K562 (cell line): ENCODE results near the gene SYNGR3. TPM values are rescaled to one million over a fixed set of nuclear protein-coding genes. Genes with fewer than 3 reads are reported as not detected.
A peak's percentile ranks its signal among the peaks of the same experiment; 100 is the strongest.

Experiments
- CBFB ChIP-seq: sonication (generic); formaldehyde crosslinking; IDR thresholded peaks from 2 replicates; pipeline ENCODE4 v1.4.0; 2020; ENCODE audit warnings: mild to moderate bottlenecking, missing genetic modification reagents
- PHTF2 ChIP-seq: fragments of 250-450 bp; sonication (Bioruptor Pico); IDR thresholded peaks from 2 replicates; pipeline ENCODE4 v1.5.0; 2021; ENCODE audit warnings: mild to moderate bottlenecking
- RBM15 ChIP-seq: fragments of 200-400 bp; formaldehyde crosslinking; IDR thresholded peaks from 2 replicates; pipeline ENCODE4 v1.6.1; 2018; ENCODE audit warnings: mild to moderate bottlenecking, low read length, moderate library complexity; ENCODE audit not compliant: insufficient read depth
- SMAD2 ChIP-seq: fragments of 150-350 bp; IDR thresholded peaks from 2 replicates; pipeline ENCODE4 v1.6.1; 2014; ENCODE audit warnings: low read depth, mild to moderate bottlenecking, low read length
- SRF ChIP-seq, 2 experiments: fragments of 250-450, 450-650 bp in 1 of 2; sonication (Bioruptor Pico) in 1 of 2; sonication (generic) in 1 of 2; formaldehyde crosslinking; IDR thresholded peaks; 2 replicates each; pipeline versions ENCODE4 v1.5.0 to v1.5.1; 2020 to 2022; ENCODE audit warnings: mild to moderate bottlenecking in 1 of 2, missing genetic modification reagents in 1 of 2
- ZEB2 ChIP-seq: fragments of 450-650 bp; IDR thresholded peaks from 2 replicates; pipeline ENCODE4 v1.6.1; 2016
- ZNF695 ChIP-seq: fragments of 450-650 bp; formaldehyde crosslinking; IDR thresholded peaks from 2 replicates; pipeline ENCODE4 v1.4.0; 2020; ENCODE audit warnings: mild to moderate bottlenecking, moderate library complexity
- ZSCAN32 ChIP-seq: fragments of 450-650 bp; formaldehyde crosslinking; IDR thresholded peaks from 2 replicates; pipeline ENCODE4 v1.4.0; 2020; ENCODE audit warnings: mild to moderate bottlenecking, moderate library complexity
- polyA plus RNA-seq, 8 experiments: library from polyadenylated mRNA; depleted of rRNA in 4 of 8; stranded (reverse) in 5 of 8; unstranded in 3 of 8; fragments of >200 nt; fragmentation: Nextera tagmentation in 2 of 8; fragmentation: Illumina TruSeq in 1 of 8; extraction: Ambion mirVana in 2 of 8; extraction: Trizol in 1 of 8; gene quantifications; 2 replicates each; pipeline versions ENCODE4 v1.2.1 to v1.2.3, GENCODE V29; 2011 to 2014; ENCODE audit warnings: inconsistent platforms in 1 of 8, missing spikeins in 1 of 8
- total RNA-seq, 7 experiments: library from RNA; depleted of rRNA in 6 of 7; stranded (reverse); fragments of >200 nt in 6 of 7; fragmentation: Illumina TruSeq in 2 of 7; extraction: Trizol in 2 of 7; gene quantifications; 2 replicates each; pipeline versions ENCODE4 v1.2.1 to v1.2.3, GENCODE V29; 2011 to 2021; ENCODE audit warnings: low replicate concordance in 1 of 7
- TF ChIP-seq, protein P1 (sequence below): fragments of 450-650 bp; formaldehyde crosslinking; IDR thresholded peaks from 2 replicates; pipeline ENCODE4 v1.4.0; 2020; ENCODE audit warnings: mild to moderate bottlenecking, moderate library complexity
- TF ChIP-seq, protein P2 (sequence below), 2 experiments: fragments of 150-350 bp in 1 of 2; IDR thresholded peaks; 2 replicates each; pipeline ENCODE4 v1.6.1; 2012 to 2016; ENCODE audit warnings: low read depth in 2 of 2, low read length in 2 of 2, mild to moderate bottlenecking in 1 of 2, moderate library complexity in 1 of 2
- TF ChIP-seq, protein P3 (sequence below): fragments of 450-650 bp; IDR thresholded peaks from one replicate; pipeline ENCODE4 v1.6.1; 2018; ENCODE audit warnings: mild to moderate bottlenecking, moderate library complexity; ENCODE audit not compliant: partially characterized antibody
- TF ChIP-seq, protein P4 (sequence below): fragments of 450-650 bp; formaldehyde crosslinking; IDR thresholded peaks from 2 replicates; pipeline ENCODE4 v1.4.0; 2020; ENCODE audit warnings: mild to moderate bottlenecking, moderate library complexity
- TF ChIP-seq, protein P5 (sequence below): sonication (generic); formaldehyde crosslinking; IDR thresholded peaks from 2 replicates; pipeline ENCODE4 v1.8.0; 2023; ENCODE audit warnings: mild to moderate bottlenecking, missing genetic modification reagents

The SYNGR3 gene
- total and polyA plus RNA-seq, 9 of the 15 experiments (the other 6 are each of a cell fraction or from before 2014, with no cell fraction given), result 3.7 to 69.2 (median 36.3) TPM

DNA sequence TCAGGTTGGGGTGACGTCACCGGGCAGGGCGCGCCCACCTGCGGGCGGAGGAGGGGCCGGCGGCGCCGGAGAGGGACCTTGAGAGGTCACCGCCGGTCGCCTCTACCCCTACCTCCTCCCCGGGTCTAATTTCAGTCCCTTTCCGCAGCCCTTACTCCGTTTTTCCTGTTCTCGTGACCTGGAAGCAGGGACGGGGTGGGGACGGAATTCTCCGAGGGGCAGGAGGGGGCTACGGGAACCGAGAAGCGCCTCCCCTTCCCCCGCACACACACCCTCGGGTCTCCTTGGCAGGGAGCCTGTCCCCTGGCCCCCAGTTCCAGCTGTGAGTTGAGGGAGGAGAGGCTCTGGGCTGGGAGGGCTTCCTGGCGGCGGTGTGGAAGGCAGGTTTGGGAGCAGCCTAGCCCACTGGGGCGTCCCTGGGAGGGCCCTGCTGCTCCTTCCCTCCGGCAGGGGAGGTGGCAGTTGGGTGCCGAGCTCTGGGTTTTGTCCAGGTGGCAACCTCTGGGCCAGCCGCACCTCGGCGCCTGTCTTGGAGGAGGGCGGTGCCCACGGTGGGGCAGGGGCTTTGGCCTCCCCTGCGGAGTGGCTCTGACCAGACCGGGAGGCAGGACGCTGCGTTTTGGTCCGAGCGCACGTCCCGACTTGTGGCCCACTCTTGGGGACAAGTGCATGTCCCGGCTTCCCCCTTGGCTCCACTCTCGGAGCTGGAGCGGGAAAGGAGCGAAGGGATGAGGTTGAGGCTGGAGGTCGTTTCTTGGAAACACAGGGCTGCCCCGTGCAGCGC, 773 bp downstream of the SYNGR3 start (continued):
- TF ChIP-seq, protein P1, sequence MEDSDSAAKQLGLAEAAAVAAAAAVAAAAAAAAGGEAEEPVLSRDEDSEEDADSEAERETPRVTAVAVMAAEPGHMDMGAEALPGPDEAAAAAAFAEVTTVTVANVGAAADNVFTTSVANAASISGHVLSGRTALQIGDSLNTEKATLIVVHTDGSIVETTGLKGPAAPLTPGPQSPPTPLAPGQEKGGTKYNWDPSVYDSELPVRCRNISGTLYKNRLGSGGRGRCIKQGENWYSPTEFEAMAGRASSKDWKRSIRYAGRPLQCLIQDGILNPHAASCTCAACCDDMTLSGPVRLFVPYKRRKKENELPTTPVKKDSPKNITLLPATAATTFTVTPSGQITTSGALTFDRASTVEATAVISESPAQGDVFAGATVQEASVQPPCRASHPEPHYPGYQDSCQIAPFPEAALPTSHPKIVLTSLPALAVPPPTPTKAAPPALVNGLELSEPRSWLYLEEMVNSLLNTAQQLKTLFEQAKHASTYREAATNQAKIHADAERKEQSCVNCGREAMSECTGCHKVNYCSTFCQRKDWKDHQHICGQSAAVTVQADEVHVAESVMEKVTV (CRISPR knock-in tag), result no peak
- TF ChIP-seq, protein P2, sequence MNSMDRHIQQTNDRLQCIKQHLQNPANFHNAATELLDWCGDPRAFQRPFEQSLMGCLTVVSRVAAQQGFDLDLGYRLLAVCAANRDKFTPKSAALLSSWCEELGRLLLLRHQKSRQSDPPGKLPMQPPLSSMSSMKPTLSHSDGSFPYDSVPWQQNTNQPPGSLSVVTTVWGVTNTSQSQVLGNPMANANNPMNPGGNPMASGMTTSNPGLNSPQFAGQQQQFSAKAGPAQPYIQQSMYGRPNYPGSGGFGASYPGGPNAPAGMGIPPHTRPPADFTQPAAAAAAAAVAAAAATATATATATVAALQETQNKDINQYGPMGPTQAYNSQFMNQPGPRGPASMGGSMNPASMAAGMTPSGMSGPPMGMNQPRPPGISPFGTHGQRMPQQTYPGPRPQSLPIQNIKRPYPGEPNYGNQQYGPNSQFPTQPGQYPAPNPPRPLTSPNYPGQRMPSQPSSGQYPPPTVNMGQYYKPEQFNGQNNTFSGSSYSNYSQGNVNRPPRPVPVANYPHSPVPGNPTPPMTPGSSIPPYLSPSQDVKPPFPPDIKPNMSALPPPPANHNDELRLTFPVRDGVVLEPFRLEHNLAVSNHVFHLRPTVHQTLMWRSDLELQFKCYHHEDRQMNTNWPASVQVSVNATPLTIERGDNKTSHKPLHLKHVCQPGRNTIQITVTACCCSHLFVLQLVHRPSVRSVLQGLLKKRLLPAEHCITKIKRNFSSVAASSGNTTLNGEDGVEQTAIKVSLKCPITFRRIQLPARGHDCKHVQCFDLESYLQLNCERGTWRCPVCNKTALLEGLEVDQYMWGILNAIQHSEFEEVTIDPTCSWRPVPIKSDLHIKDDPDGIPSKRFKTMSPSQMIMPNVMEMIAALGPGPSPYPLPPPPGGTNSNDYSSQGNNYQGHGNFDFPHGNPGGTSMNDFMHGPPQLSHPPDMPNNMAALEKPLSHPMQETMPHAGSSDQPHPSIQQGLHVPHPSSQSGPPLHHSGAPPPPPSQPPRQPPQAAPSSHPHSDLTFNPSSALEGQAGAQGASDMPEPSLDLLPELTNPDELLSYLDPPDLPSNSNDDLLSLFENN (IDR thresholded peaks at IDR 0.05; ENCODE audit: low read depth in 2 of 2, low read length in 2 of 2), result no peak
- no peak for TF ChIP-seq ZNF695 (CRISPR knock-in tag)
- TF ChIP-seq, protein P3, sequence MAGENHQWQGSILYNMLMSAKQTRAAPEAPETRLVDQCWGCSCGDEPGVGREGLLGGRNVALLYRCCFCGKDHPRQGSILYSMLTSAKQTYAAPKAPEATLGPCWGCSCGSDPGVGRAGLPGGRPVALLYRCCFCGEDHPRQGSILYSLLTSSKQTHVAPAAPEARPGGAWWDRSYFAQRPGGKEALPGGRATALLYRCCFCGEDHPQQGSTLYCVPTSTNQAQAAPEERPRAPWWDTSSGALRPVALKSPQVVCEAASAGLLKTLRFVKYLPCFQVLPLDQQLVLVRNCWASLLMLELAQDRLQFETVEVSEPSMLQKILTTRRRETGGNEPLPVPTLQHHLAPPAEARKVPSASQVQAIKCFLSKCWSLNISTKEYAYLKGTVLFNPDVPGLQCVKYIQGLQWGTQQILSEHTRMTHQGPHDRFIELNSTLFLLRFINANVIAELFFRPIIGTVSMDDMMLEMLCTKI, result no peak
- TF ChIP-seq SRF (CRISPR knock-in tag; IDR thresholded peaks at IDR 0.05), result no peak
- TF ChIP-seq CBFB (CRISPR knock-in tag), result no peak
- TF ChIP-seq SMAD2, result no peak
- TF ChIP-seq ZSCAN32 (CRISPR knock-in tag), result no peak
- no peak for TF ChIP-seq RBM15
- TF ChIP-seq ZEB2, result no peak
- TF ChIP-seq PHTF2, result no peak
- TF ChIP-seq, protein P4, sequence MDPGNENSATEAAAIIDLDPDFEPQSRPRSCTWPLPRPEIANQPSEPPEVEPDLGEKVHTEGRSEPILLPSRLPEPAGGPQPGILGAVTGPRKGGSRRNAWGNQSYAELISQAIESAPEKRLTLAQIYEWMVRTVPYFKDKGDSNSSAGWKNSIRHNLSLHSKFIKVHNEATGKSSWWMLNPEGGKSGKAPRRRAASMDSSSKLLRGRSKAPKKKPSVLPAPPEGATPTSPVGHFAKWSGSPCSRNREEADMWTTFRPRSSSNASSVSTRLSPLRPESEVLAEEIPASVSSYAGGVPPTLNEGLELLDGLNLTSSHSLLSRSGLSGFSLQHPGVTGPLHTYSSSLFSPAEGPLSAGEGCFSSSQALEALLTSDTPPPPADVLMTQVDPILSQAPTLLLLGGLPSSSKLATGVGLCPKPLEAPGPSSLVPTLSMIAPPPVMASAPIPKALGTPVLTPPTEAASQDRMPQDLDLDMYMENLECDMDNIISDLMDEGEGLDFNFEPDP (CRISPR knock-in tag), result no peak
- TF ChIP-seq, protein P5, sequence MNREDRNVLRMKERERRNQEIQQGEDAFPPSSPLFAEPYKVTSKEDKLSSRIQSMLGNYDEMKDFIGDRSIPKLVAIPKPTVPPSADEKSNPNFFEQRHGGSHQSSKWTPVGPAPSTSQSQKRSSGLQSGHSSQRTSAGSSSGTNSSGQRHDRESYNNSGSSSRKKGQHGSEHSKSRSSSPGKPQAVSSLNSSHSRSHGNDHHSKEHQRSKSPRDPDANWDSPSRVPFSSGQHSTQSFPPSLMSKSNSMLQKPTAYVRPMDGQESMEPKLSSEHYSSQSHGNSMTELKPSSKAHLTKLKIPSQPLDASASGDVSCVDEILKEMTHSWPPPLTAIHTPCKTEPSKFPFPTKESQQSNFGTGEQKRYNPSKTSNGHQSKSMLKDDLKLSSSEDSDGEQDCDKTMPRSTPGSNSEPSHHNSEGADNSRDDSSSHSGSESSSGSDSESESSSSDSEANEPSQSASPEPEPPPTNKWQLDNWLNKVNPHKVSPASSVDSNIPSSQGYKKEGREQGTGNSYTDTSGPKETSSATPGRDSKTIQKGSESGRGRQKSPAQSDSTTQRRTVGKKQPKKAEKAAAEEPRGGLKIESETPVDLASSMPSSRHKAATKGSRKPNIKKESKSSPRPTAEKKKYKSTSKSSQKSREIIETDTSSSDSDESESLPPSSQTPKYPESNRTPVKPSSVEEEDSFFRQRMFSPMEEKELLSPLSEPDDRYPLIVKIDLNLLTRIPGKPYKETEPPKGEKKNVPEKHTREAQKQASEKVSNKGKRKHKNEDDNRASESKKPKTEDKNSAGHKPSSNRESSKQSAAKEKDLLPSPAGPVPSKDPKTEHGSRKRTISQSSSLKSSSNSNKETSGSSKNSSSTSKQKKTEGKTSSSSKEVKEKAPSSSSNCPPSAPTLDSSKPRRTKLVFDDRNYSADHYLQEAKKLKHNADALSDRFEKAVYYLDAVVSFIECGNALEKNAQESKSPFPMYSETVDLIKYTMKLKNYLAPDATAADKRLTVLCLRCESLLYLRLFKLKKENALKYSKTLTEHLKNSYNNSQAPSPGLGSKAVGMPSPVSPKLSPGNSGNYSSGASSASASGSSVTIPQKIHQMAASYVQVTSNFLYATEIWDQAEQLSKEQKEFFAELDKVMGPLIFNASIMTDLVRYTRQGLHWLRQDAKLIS, result 0 out of 2 replicates have a peak, but pooled peaks have one; percentile 40
